Gastrocnemius medialis (tissue), 4 donors: ENCODE results near the gene SMCHD1.

Source experiments
- POLR2A ChIP-seq, 2 donors: fragments of 450-650 bp; IDR thresholded peaks; one replicate each; pipeline ENCODE4 v1.6.1; 2017; ENCODE audit warnings: antibody characterized with exemption in 2 of 2, mild to moderate bottlenecking in 2 of 2, moderate library complexity in 2 of 2
- TF ChIP-seq, protein P1 (sequence below), 5 experiments: fragments of 450-650 bp in 3 of 5; fragments of 200-600 bp in 2 of 5; sonication (generic) in 2 of 5; IDR thresholded peaks in 4 of 5; conservative IDR thresholded peaks in 1 of 5; 1 replicate in 4 of 5; 2 replicates in 1 of 5; pipeline ENCODE4 v1.5.1; 2016 to 2019; ENCODE audit warnings: antibody characterized with exemption in 5 of 5, mild to moderate bottlenecking in 3 of 5, moderate library complexity in 3 of 5

DNA sequence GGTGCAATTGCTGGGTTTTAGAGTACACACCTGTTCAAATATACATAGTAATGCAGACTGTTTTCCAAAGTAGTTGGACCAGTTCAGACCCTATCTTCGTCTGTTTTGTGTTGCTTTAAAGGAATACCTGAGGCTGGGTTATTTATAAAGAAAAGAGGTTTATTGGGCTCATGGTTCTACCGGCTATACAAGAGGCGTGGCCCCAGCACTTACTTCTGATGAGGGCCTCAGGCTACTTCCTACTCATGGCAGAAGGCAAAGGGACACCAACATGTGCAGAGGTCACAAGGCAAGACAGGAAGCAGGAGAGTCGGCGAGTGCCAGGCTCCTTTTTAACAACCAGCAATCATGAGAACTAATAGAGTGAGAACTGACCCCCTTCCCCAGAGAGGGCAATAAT lies 169.3 kb downstream of the SMCHD1 start:
- TF ChIP-seq, protein P1, sequence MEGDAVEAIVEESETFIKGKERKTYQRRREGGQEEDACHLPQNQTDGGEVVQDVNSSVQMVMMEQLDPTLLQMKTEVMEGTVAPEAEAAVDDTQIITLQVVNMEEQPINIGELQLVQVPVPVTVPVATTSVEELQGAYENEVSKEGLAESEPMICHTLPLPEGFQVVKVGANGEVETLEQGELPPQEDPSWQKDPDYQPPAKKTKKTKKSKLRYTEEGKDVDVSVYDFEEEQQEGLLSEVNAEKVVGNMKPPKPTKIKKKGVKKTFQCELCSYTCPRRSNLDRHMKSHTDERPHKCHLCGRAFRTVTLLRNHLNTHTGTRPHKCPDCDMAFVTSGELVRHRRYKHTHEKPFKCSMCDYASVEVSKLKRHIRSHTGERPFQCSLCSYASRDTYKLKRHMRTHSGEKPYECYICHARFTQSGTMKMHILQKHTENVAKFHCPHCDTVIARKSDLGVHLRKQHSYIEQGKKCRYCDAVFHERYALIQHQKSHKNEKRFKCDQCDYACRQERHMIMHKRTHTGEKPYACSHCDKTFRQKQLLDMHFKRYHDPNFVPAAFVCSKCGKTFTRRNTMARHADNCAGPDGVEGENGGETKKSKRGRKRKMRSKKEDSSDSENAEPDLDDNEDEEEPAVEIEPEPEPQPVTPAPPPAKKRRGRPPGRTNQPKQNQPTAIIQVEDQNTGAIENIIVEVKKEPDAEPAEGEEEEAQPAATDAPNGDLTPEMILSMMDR (IDR thresholded peaks at IDR 0.05 in 4 of 5, conservative IDR thresholded peaks at IDR 0.05 in 1 of 5), result no peak
- TF ChIP-seq POLR2A (IDR thresholded peaks at IDR 0.05), result no peak
